Cardiac fibroblast (primary cell): ENCODE measurements around the gene FLACC1.

Experiments used
- DNase-seq, 2 donors: peaks; one replicate each; pipeline versions ENCODE4 v3.0.0 to v3.0.0-alpha.2; 2010; ENCODE audit warnings: low read depth in 2 of 2
- H3K4me3 ChIP-seq, 2 donors: replicated peaks in 1 of 2; 1 replicate in 1 of 2; 2 replicates in 1 of 2; pipeline ENCODE4 v1.5.1; 2011; ENCODE audit warnings: low read depth in 2 of 2, low read length in 2 of 2, mild to moderate bottlenecking in 2 of 2, moderate library complexity in 1 of 2
- CTCF ChIP-seq: IDR thresholded peaks from one replicate; pipeline ENCODE4 v1.5.1; 2011; ENCODE audit warnings: low read depth, mild to moderate bottlenecking, low read length, inconsistent platforms

FLACC1 gene

GRCh38 chr2:201257956-201258665, 99.0 kb downstream of the FLACC1 start:
- H3K4me3 ChIP-seq: peak overlapping the region; percentile 61 to 65
- DNase-seq: peak; percentile 92 to 93
- TF ChIP-seq CTCF: peak; percentile 21

DNA sequence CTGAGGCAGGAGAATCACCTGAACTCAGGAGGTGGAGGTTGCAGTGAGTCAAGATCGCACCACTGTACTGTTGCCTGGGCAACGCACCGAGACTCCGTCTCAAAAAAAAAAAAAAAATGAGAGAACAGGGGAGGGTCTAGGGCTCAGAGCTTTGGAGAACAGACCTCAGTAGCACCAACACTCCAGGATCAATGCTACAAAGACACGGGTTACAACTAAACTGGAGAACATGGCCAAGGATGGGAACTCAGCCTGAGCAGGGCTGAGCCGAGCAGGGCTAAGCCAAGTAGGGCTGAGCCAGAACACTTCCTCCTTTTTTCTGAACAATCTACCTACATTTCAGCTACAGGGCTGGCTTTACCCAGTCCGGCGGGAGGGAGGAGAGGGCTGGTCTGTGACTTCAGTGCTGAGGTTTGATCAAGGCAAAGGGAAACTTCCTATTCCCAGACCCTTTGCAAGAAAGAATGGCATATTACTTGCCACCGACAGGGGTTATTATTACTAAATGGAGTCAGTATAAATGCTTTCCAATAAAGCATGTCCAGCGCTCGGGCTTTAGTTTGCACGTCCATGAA, 99.7 kb downstream of the FLACC1 start:
- no peak for DNase-seq
- no peak for TF ChIP-seq CTCF
- peak overlapping the region; percentile 61 to 65 for H3K4me3 ChIP-seq

GRCh38 chr2:201256082-201256481, 101.1 kb downstream of the FLACC1 start:
- no peak for DNase-seq
- TF ChIP-seq CTCF: no peak
- H3K4me3 ChIP-seq: no peak overlapping the region

DNA sequence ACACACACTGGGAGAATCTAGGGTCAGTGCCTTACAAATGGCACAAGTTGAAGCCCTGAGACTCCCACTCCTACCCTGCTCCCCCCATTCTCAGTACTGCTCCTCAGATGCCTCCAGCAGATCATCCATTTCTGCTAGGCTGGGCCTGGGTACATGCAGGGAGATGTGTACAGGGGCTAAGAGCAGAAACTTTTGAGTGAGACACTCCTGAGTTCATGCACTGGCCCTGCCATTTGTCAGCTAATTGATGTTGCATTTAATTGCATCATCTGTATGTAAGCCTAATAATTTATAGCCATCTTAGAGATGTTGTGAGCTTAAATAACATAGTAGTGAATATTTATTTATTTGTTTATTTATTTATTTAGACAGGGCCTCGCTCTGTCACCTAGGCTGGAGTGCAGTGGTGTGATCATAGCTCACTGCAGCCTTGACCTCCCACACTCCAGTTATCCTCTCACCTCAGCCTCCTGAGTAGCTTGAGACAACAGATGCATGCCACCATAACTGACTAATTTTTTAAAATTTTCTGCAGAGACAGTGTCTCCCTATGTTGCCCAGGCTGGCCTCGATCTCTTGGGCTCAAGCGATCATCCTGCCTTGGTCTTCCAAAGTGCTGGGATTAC, 101.6 kb downstream of the FLACC1 start:
- H3K4me3 ChIP-seq: no peak overlapping the region
- TF ChIP-seq CTCF: no peak
- DNase-seq: no peak

GRCh38 chr2:201254081-201254730, 102.9 kb downstream of the FLACC1 start:
- peak; percentile 45 to 80 for DNase-seq
- H3K4me3 ChIP-seq: no peak overlapping the region
- no peak for TF ChIP-seq CTCF

GRCh38 chr2:201250741-201251140, 106.4 kb downstream of the FLACC1 start:
- DNase-seq: no peak
- no peak for TF ChIP-seq CTCF

More at GRCh38 chr2:201250741-201251140, 106.4 kb downstream of the FLACC1 start:
- no peak overlapping the region for H3K4me3 ChIP-seq
